KG1 (cell line): Measurements from ENCODE around the gene PRF1.

Source experiments
- DNase-seq: peaks from one replicate; lab custom pipeline; 2025; lab: John Stamatoyannopoulos, UW

The PRF1 gene

DNA sequence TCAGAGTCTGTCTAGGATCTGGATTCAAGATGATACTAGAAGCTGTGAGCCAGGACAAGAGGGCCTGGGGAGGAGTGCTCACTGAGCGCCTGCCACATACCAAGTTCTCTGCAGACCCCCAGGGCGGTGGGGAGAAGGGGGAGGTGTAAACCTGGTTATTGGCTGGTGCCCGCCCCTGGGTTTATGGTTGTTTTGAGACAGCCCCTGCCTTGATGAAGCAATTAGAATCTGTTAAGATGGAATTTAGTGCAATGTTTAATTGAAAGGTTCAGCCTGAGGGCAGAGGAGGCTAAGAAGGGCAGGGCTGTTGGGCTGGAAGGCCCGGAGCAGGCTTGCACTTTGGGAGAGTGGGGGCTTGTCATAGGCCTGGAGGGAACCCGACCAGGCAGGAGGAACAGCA, 42.7 kb downstream of the PRF1 start:
- DNase-seq, result no peak

GRCh38 chr10:70558871-70559810, 43.4 kb downstream of the PRF1 start:
- DNase-seq, result peak; percentile 35

DNA sequence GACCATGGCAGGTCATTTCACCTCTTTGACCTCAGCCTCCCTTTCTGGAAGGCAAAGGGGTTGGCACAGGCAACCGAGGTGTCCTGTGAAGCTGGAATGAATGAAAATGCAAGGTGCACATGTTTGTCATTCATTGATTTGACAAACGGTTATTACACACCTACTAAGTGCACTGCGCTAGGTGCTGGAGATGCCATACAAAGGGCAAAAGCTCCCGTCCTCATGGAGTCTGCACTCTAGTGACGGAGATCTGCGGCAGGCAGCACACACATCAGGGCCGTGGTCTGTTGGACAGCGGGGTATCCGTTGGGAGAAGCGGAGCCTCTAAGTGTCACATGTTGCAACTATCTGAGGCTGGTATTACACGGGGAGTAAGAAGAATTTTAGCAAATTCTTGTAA, 44.2 kb downstream of the PRF1 start:
- DNase-seq, result no peak

DNA sequence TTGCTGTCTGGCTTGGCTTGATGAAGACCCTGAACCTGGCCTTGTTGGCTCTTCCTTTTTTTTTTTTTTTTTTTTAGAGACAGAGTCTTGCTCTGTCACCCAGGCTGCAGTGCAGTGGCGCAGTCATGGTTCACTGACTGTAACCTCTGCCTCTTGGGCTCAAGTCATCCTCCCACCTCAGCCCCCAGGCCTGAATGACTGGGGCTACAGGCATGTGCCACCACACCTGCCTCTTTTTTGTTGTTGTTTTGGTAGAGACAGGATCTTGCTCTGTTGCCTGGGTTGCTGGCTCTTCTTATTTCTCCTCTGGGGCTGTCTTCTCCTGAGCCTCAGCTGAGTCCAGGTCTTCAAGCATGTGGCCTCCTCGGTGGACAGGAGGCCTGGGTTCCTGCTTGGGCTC, 44.7 kb downstream of the PRF1 start:
- no peak for DNase-seq

GRCh38 chr10:70557086-70557845, 45.3 kb downstream of the PRF1 start:
- no peak for DNase-seq

DNA sequence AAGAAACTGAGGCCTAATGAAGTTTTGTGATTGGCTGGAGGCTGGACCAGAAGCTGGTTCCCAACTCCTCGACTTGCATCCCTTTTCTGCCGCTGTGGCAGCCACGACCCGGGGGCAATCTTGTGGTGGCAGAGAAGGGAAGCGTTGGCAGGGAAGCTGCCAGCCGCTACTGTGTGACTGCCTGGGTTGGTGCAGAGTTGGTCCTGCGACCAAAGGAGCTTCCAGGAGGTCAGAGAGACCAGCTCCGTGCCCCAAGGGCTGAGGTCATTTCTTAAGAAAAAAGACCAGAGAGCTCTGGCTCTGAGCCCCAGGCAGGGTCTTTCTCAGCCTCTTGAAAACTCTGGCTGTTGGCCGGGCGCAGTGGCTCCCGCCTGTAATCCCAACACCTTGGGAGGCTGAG, 47.2 kb downstream of the PRF1 start:
- DNase-seq, result no peak

DNA sequence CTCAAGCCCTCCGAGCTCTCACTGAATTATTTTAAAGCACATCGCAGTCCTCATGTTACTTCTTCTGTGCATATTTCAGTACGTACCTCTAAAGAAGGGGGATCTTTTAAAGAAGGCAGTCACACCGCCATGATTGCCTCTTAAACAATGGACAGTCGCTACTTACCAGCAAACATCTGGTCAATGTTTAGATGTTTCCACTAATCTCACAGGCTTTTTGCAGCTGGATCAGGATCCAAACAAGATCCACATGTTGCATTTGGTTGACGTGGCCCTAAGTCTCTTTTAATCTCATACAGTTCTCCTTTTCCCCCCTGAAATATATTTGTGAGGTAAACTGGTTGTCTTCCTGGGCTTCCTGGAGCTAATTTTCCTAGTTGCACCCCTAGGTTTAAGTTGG, 50.0 kb downstream of the PRF1 start:
- DNase-seq, result no peak

GRCh38 chr10:70551971-70552422, 50.5 kb downstream of the PRF1 start:
- no peak for DNase-seq

DNA sequence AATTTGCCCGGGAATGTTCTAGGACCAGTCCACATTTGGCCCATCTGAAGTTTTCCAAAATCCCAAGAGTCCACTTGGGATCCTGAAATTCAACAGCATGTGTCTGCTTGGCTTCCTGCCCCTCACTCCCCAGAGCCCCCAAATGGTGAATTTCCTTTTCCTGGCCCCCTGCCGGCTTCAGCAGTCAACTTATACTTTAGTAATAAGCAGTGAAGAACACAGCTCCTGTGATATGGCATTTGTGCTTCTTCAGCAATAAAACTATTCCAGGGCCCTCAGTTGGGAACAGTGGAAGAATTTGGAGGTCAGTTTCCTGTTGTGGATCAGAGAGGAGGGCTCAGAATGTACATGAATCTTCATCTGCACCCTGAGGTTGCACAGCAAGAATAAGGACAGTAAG, 51.1 kb downstream of the PRF1 start:
- no peak for DNase-seq

DNA sequence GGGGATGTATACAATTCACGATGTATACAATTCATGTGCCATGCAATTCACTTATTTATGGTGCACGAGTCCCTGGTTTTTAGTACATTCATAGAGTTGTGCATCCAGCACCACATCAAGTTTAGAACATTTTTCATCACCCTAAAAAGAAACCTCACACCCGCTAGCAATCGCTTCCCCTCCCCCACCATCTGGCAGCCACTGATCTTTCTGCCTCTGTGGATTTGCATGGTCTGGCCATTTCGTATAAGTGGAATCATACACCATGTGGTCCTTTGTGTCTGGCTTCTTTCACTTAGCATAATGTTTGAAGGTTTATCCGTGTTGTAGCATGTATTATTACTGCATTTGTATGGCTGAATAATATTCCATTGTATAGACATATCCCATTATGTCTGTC, 52.1 kb downstream of the PRF1 start:
- DNase-seq, result no peak

GRCh38 chr10:70549962-70550458, 52.5 kb downstream of the PRF1 start:
- DNase-seq, result peak; percentile 27

GRCh38 chr10:70549351-70549961, 53.1 kb downstream of the PRF1 start:
- DNase-seq, result no peak
